AG04450 (cell line): Measurements from ENCODE around the gene NACC2. TPM values are rescaled to one million over a fixed set of nuclear protein-coding genes. Genes with fewer than 3 reads are reported as not detected.

Source experiments
- CTCF ChIA-PET: fragments of 300-600, 350-600 bp; formaldehyde crosslinking; extraction: SDS; loops from one replicate; lab custom pipeline; 2022; ENCODE audit warnings: antibody characterized with exemption, inconsistent platforms; lab: Charles Lee
- POLR2A ChIA-PET: fragments of 350-600 bp; formaldehyde crosslinking; extraction: SDS; loops from one replicate; lab custom pipeline; 2021; ENCODE audit warnings: antibody characterized with exemption, inconsistent platforms; lab: Yijun Ruan, JAX
- DNase-seq: peaks from one replicate; pipeline ENCODE4 v3.0.0-alpha.2; 2011; ENCODE audit warnings: low read depth, low spot score
- H3K27ac ChIP-seq: one replicate; pipeline ENCODE4 v1.5.1; 2012; ENCODE audit warnings: low read depth, low read length, control low read depth
- H3K27me3 ChIP-seq: one replicate; pipeline ENCODE4 v1.6.0; 2012; ENCODE audit warnings: low read length; ENCODE audit not compliant: control insufficient read depth, insufficient read depth
- H3K4me3 ChIP-seq: 2 replicates; pipeline ENCODE4 v1.5.1; 2011; ENCODE audit warnings: mild to moderate bottlenecking, low read depth, low read length, control low read depth
- H3K9me3 ChIP-seq: 2 replicates; pipeline ENCODE4 v1.5.1; 2012; ENCODE audit warnings: low read length; ENCODE audit not compliant: control insufficient read depth, insufficient read depth
- polyA plus RNA-seq: library from polyadenylated mRNA; depleted of rRNA; stranded (reverse); fragments of >200 nt; gene quantifications from 2 replicates; pipeline ENCODE4 v1.2.3, GENCODE V29; 2011
- TF ChIP-seq, protein P1 (sequence below): IDR thresholded peaks from 2 replicates; pipeline ENCODE4 v1.5.1; 2011; ENCODE audit warnings: low read depth, low read length, control low read depth, inconsistent platforms

Gene NACC2
- polyA plus RNA-seq, 1 experiment, result 11.7 TPM

DNA sequence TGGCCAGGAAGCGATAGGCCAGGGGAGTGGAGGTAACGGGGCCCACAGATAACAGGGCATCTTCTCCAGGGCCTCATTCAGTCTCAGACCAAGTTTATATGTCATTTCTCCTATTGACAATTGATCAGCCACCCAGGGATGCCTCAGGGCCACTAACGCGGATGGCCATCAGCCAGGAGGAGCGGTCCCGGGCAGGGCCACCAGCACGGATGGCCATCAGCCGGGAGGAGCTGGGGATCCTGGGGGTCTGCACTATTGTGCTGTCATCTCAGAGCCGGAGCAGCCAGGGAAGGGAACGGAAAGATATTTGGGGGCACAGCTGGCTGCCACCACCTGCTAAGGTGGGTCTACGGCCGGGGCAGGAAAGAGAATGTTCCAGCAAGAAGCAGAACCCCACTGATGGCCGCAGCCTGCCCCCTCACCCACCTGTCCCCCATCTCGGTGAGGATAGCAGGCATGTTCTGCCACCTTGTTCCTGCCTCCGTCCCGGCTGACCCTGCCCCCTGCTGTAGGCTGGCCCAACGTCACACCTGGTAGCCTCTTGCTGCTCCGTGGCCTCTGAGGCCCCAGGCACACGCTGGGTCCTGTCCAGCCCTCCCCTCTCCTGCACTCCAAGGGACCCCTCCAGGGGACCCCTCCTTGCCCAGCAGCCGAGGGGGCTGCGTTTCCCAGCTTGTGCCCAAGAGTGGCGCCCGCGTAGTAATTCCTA is 112.4 kb downstream of the NACC2 start:
- no peak for DNase-seq
- H3K9me3 ChIP-seq, result no peaks in the 10 kb centered on the region; the same call in 1 of the 2 replicates
- H3K27ac ChIP-seq, result no peak overlapping the region
- ChIA-PET POLR2A (interaction anchor here (0.7 kb wide), 1 partner anchor 28 kb away, joined by 3 read pairs; no protein-coding TSS in a partner anchor), CTCF (interaction anchor here (1.2 kb wide), 1 partner anchor 16 kb away, joined by 5 read pairs; no protein-coding TSS in a partner anchor)
- H3K27me3 ChIP-seq, result peaks cover 34% of the 10 kb centered on the region
- no peak overlapping the region for H3K4me3 ChIP-seq
- TF ChIP-seq, protein P1, sequence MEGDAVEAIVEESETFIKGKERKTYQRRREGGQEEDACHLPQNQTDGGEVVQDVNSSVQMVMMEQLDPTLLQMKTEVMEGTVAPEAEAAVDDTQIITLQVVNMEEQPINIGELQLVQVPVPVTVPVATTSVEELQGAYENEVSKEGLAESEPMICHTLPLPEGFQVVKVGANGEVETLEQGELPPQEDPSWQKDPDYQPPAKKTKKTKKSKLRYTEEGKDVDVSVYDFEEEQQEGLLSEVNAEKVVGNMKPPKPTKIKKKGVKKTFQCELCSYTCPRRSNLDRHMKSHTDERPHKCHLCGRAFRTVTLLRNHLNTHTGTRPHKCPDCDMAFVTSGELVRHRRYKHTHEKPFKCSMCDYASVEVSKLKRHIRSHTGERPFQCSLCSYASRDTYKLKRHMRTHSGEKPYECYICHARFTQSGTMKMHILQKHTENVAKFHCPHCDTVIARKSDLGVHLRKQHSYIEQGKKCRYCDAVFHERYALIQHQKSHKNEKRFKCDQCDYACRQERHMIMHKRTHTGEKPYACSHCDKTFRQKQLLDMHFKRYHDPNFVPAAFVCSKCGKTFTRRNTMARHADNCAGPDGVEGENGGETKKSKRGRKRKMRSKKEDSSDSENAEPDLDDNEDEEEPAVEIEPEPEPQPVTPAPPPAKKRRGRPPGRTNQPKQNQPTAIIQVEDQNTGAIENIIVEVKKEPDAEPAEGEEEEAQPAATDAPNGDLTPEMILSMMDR, result no peak

DNA sequence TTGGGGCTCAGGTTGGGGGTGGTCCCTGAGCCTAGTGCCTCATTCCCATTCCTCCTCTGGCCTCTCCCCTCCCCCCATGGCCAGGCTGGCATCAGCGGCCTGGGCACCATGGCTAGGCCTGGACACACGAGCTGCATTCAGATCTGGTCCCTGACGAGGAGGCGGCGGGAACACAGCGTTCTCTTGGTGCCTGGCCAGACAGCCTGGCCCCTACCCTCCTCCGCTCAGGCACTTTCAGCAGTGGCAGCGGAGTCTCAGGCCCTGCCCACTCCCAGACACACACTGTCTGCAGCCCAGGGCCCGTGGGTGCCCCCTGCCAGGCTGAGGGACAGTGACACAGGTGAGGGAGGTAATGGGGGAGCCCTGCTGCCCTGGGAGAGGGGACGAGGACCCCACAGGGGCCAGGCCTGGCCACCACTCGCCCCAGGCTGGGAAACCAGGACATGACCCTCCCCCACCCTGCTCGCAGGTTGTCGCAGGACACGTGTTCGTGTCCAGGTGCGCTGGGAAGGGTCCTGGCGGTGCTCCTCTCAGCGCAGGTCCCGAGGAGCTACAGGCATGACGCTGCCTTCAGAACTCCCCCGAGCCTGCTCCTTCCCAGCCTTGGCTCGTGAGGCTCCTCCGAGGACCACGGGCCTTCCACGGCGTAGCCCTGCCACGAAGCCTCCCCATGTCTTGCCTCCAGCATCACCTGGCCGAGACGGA is 114.0 kb downstream of the NACC2 start:
- TF ChIP-seq, protein P1, result no peak
- H3K27ac ChIP-seq, result no peak overlapping the region
- no peaks in the 10 kb centered on the region; the same call in 1 of the 2 replicates for H3K9me3 ChIP-seq
- ChIA-PET POLR2A (no interaction called here), CTCF (no interaction called here)
- H3K4me3 ChIP-seq, result no peak overlapping the region
- peaks cover 34% of the 10 kb centered on the region for H3K27me3 ChIP-seq
- no peak for DNase-seq

DNA sequence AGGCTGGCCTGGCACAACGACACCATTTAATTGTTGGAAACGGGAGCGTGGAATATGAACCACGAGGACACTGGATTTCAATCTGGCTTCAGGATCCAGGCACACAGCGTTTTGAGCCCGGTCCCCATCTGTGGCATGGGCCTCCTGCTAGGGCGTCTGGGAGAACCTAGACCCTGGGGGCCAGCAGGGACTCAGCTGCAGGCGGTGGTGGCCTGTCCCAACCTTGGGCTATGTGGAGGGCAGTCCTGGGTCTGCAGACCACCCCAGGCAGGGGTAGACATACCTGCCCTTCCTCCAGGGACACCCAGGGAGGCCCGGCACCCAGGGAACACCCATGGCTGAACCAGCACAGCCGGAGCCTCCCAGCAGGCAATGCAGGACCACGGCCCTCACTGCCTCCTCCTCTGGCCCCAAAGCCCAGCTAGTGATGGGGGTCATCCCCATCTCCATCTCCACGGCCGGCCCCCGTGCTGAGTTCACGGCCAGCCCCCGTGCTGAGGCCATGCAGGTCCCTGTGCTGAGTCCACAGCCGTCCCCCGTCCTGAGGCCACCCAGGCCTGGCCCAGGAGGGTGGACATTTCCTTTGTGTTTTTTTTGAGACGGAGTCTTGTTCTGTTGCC is 115.4 kb downstream of the NACC2 start:
- DNase-seq, result no peak
- POLR2A ChIA-PET, result no interaction called here
- Histone ChIP-seq H3K9me3 (no peaks in the 10 kb centered on the region; the same call in 1 of the 2 replicates), H3K27ac (no peak overlapping the region), H3K27me3 (peaks cover 30% of the 10 kb centered on the region), H3K4me3 (no peak overlapping the region)
- TF ChIP-seq, protein P1, result no peak
- CTCF ChIA-PET, result no interaction called here

DNA sequence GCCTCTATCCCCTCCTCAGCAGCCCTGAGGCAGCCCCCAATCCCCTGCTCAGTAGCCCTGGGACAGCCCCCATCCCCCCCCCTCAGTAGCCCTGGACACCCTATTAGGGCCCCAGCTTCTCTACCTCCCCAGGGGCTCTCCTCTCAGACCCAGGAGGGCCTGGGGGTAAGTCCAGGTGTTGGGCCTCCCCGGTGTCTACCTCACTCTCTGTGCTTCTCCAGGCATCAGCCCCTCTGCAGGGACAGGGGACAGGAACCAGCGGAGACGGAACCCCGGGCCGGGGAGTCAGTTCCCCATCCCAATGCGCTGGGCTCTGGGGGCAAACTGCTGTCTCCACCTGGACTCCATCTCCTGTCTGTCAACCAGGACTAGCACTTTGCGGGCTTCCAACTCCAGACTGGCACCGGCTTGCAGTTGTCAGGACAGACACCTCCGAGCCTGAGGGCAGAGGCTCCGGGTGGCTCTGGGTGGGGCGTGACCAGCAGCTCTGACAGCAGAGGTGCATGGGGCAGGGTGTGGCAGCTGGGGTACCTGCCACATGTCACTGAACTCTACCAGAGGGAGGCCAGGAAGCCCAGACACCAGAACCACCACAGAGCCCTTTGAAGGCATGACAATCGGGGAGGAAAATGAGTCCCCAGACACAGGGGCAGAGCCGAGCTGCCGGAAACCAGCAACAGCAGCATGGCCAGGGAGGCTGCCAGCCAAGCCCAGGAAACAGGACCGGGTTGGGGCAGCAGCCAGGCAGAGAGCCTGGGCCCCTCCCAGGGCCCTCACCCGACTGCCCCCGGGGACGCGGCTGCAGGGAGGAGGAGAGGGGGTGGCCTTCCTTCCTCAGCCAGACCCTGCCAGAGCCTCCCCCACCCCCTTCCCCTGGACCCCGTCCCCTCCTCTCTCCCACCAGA is 116.2 kb downstream of the NACC2 start:
- peaks cover 22% of the 10 kb centered on the region for H3K27me3 ChIP-seq
- POLR2A ChIA-PET, result interaction anchor here (0.7 kb wide), 1 partner anchor 122 kb away, joined by 6 read pairs; no protein-coding TSS in a partner anchor
- H3K9me3 ChIP-seq, result no peaks in the 10 kb centered on the region; the same call in 1 of the 2 replicates
- CTCF ChIA-PET, result no interaction called here
- TF ChIP-seq, protein P1, result no peak
- H3K4me3 ChIP-seq, result no peak overlapping the region
- H3K27ac ChIP-seq, result no peak overlapping the region
- DNase-seq, result no peak
